ENCODE measurements around the gene GCN1.

Gene GCN1

DNA sequence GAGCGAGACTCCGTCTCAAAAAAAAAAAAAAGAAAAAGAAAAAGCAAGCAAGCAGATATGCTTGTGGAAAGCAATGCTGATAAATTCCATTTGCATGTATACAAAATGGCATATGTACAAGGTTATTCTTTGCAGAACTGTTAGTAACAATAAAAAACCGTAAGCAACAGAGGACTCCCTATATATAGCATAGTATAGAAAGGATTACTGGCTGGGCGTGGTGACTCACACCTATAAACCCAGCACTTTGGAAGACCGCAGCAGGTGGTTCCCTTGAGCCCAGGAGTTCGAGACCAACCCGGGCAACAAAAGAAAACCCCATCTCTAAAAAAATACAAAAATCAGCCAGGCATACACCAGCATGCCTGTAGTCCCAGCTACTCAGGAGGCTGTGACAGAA, 13.5 kb downstream of the GCN1 start:
- no peak for DNase-seq (ENCODE audit: low read depth in 3 of 3)

DNA sequence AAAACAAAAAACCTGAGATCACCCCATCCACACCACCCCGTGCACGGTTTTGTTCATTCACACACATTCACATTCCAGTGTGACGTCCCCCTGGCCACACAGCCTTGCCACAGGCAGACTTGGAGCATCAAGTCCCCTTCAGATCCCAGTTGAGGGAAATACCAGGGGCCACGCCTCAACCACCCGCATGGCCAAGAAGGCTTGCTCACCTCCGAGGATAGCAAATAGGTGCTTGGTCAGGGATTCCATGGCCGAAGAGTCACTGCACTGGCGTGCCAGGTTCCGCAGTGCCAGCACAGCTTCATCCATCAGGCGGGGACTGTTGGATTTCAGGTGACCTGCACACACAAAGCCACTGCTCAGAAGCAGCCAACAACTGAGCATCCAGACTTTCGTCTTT, 19.0 kb downstream of the GCN1 start:
- no peak for DNase-seq (ENCODE audit: low read depth in 3 of 3)

DNA sequence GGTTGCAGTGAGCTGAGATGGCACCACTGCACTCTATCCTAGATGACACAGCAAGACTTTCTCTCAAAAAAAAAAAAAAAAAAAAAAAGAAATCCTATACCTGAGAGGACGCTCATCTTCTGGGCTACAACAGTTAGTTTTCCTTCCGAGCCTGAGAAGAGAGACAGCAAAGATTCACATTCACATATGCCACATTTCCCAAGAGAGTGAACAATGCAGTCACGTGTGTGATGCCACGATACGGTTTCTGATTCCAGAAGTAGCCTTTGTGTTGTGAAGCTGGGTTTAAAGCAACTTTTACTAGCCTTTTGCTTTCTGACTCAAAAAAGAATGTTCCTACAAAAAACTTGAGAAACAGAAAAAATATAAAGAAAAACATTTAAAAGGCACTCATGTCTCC, 19.5 kb downstream of the GCN1 start:
- no peak for DNase-seq (ENCODE audit: low read depth in 3 of 3)

DNA sequence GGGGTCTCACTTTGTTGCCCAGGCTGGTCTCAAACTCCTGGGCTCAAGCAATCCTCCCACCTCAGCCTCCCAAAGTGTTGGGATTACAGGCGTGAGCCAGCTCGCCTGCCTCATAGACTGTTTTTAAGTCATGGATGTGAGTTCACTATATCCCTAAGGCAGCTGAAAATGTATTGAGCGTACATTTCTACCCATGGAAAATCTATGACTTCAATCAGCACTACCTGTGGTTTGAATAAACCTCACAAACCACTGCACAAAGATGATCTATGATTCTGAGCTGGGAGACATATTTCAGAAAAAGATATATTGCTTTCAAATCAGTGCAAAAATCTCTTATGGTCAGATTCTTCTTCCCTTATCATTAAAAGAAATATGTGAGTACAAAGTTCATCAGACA, 22.5 kb downstream of the GCN1 start:
- DNase-seq (ENCODE audit: low read depth in 3 of 3): no peak

DNA sequence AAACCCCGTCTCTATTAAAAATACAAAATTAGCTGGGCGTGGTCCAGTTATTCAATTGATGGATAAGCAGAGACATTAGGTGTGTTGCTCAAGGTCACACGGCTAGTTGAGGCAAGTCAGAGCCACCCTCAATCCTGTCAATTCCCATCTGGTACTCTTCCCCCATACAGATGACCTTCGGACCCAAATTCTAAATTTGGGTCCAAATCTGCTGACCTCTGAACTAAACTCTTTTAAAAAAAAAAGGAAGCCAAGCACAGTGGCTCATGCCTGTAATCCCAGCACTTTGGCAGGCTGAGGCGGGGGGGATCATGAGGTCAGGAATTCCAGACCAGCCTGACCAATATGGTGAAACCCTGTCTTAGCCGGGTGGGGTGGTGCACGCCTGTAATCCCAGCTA, 23.9 kb downstream of the GCN1 start:
- DNase-seq (ENCODE audit: low read depth in 3 of 3): no peak

DNA sequence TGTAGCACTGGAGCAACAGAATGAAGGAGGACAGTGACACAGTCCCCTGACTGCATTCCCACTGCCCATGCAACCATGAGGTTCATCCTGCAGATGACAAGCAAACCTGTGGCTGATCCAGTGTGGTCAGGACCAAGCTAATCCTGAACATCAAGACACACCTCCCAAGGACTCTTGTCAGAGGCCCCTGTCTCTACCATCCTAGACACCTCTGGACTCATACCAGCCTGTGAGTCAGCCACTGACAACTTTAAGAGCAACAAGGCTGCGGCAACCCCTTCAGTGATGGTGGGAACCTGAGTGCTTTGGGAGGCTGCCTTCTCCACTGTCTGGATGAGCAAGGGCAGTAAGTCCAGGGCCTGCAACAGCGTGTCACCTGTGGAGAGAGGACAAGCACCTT, 24.6 kb downstream of the GCN1 start:
- no peak for DNase-seq (ENCODE audit: low read depth in 3 of 3)

DNA sequence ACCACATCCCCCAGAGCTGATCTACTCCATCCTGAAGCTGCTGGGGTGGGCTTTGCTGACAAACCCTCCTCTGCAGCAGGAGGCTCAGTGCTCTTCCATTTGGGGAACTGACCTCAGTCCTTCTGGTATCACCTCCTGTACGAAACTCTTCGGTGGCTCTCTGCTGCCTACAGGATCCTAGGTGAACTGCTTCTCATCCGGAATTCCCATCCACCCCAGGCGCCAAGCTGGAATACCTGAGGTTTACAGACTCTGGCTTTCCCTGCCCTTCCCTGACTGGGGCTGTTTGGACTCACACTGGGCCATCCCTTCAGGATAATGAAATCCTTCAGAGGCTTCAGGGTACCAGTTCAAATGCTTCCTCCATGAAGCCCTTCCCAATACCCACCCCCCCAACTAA, 26.2 kb downstream of the GCN1 start:
- DNase-seq (ENCODE audit: low read depth in 3 of 3): no peak

DNA sequence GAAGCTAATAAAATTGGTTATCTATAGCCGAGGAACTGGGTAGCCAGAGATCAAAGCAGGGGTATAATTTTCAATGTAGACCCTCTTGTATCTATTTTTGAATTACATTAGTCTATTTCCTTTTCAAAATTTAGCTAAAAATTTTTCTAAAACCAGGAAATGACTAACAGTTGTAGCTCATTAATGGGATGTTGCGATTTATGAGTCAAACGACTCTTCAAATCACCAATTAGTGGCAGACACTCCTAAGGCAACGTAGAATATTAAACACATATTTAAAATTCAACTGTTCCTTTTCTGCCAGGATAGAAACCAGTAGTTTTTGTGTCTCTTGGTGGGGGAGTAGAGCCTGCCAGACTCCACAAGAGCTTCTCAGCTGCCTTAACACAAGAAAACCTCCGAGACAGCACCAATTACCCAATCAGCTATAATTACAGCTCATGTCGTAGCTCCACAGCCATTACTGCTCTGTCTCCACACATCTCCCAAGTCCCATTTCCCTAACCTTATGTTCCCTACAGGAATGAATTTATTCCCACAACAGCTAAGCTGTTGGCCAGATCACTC, 26.9 kb downstream of the GCN1 start:
- no peak for DNase-seq (ENCODE audit: low read depth in 3 of 3)

DNA sequence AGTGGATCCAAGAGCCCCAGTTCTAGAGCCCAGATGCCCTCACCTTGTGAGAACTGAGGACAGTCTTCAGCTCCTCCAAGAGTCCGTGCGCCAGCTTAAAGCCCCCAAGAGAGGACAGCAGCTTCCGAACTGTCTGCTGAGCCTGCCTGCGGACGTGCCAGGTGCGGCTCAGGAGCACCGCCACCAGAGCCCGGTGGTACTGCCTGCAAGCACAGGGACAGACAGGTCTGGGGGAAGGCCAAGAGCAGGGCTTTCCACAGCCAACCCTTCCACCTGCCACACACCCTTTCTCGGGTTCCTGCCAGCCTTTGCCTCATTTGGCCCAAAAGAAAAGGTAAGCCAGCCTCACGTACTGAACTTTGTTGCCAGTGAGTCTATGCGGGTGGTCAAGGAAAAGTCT, 30.2 kb downstream of the GCN1 start:
- no peak for DNase-seq (ENCODE audit: low read depth in 3 of 3)

DNA sequence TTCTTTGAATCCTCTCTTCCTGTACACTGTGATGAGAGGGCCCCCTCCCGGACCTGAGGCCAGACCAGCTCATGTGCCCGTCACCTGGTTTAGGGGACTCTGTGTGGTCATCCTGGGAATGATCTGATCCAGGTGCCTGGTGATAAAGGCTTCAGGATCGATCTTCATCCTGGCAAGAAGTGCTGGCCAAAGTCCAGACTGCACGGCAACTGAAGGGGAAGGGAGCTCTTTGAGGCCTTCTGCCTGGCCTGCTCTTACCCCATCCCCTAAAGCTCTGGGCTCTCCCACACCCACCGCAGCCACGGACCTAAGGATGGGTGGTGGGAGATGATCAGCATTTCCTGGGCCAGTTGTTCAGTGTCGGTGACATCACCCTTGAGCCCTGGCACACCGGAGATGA, 31.8 kb downstream of the GCN1 start:
- DNase-seq (ENCODE audit: low read depth in 3 of 3): no peak

DNA sequence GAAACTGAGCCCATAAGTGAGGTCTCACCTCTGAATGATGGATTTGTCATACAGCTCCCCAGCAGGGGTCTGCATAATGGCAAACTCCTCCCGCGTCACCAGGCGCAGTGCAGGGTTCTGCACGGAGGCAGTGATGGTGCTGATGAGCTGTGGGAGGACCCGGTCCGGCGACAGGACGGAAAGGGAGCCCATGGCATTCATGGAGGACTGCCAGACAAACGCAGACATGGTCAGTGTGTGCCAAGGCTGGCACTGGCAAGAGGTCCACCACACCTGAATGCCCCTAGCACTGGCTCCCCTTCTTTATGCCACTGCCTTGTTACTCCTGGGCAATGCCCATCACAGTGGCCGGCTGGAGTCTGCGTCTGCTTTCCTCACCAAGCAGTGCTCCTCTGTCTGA, 32.7 kb downstream of the GCN1 start:
- DNase-seq (ENCODE audit: low read depth in 3 of 3): no peak

DNA sequence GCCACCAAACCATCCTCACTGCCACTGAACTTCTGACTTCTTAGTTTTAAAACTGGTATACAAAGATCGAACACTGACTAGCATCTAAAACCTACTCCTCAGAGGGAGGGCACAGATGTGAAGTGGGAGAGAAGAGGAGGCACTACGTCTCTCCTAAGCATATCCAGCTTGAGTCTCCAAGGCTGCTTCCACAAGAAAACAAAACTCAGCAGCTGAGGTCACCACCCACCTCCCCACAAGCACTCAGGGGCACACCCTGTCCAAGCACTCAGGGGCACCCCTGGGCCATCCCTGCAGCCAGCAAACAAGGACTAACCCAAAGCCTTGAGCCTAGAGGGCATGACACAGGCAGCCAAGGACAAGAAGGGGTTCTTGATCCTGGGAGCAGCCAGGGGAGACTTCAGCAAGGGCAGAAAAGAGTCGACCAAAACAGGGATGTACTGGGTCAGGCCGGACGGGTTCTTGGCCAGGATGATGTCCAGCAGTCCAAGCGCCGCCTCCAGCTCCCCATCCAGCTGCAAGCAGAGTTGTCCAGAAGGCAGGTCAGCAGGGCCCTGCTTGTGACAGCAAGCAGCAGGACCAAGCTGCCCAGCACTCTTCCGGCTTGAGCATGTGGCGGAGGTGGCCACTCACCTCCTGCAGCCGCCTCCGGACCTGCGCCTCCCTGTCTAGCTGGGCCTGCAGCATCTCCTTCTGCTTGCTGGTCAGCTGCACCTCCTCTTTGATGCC, 34.8 kb downstream of the GCN1 start:
- DNase-seq (ENCODE audit: low read depth in 3 of 3): no peak

DNA sequence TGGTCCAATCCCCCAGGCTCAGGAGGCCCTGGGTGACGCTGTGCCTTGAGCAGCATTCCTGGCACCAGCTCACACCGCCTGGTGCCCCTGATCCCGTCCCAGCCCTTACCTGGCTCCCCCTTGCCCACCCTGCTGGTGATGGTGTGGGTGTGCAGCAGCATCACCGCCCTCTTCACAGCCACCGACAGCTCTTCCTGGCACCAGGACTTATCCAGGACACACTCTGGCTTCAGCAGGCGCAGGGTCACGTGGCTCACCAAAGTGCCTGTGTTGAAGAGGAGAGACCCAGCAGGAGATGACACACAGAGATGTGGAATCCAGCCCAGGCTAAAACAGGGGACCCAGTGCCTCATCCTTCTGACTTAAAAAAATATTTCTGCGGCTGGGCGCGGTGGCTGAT, 36.2 kb downstream of the GCN1 start:
- no peak for DNase-seq (ENCODE audit: low read depth in 3 of 3)

DNA sequence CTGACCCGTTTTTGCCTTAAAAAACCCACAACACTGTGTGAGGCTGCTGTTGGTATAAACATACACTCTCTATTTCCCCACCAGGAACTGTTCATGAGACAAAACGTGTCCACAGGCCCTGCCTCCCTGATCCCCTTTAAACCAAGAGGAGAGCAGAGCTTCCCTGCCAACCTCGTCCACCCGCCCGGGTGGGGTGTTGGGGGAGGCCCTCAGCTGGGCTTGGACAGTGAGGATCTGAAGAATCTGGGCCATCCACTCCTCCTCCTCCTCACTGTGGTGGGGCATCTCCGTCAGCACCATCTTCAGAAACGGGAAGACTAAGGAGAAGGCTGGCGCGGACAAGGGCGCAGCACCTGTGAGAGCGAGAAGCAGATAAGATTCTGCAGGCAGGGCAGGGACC, 36.8 kb downstream of the GCN1 start:
- DNase-seq (ENCODE audit: low read depth in 3 of 3): no peak

DNA sequence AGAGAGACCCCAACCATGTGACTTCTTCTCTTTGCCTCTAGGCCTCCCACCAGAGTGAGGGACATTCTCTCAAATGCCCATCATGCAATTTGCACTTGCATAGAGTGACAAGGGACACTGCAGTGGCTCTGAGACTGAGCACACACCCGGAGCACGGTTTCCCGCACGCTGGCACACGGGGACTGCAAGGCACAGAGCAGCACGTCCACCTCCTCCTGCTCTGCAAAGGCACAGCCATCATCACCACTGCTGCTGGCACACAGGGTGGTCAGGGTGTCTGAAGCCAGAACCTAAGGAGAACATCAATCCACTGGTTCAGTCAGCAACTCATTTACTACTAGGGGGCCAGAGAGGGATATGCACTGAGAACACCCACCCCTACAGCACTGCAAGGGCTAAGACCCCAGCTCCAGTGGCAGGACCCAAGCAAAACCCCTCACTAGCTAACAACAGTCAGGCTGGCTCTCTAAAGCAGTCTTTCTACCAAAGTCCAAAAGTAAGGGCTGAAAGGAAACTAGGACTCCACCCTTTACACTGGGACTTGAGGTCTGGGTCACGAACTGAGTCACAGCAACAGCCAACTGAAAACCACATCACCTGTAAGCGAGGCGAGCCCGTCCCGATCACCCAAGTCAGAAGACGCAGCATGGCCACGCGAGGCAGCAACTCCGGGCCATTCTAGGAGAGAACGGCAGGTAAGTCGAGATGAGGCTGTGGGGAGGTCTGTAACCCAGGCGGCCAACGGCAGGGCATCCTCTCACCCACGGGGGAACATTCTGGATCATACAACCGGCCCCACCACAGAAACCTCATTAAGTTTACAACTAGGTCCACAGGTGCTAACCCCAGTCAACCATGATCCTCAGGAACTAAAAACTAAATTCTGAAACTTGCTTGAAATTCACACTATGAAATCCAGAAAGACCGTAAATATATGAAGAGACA, 37.9 kb downstream of the GCN1 start:
- DNase-seq (ENCODE audit: low read depth in 3 of 3): no peak

DNA sequence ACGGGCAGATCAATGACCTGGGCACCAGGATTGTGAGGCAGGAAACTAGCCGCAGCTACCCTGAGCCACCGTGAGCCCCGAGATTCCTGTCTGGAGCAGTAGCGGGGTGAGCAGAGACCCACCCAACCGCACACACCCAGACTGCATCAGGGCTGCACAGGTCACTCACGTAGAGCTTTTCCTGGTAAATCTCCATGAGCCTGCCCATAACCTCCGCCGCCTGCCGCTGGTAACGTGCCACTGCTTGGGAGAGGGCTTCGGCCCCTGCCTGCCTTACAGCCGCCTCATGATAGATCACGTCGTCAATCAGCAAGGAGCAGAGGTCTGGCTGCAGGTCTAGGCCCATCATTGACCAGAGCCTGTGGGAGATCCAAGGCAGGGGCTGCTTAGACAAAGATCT, 39.4 kb downstream of the GCN1 start:
- DNase-seq (ENCODE audit: low read depth in 3 of 3): no peak

DNA sequence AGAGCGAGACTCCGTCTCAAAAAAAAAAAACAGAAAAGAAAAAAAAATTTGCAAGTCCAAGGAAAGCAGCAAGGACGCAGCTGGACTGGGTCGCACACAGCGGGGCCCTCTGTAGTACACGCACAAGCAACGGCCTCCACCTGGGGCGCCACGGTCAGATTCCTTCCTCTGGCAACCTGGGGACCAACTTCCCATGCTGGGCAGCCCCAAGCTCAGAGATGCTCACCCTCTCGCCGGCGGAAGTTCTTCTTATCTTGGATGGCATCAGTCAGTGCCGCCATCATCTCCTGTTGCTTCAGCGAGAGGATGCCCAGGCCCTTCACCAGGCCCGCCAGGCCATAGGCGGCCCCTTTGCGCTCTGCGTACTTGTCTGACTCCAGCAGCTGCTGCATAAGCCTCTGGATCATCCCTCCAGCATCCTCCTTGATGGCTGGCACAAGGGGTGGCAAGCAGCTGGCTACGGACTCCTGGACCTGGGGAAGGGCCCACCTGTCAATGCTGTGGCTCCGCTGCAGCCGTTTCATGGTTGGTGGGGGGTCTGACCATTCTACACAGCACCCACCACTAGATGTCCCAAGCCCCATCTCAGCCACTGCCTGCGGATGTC, 43.5 kb downstream of the GCN1 start:
- no peak for DNase-seq (ENCODE audit: low read depth in 3 of 3)

DNA sequence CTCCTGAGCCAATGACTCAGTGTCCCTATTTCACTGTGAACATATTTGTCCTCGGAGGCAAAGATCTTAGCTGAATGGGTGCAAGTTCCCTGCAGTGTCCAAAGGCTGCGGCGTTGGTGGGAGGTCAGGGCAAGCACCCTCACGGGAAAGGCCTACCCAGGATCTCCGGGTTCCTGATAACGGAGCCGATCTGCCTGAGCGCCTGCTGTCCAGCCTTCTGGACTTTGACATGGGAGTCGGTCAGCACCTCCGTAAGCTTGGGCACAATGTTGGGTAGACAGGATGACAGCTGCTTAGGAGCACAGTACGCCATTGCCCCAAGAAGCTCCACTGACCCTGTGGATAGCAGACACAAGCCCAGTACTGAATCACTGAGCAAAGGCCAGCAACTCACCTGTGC, 46.5 kb downstream of the GCN1 start:
- DNase-seq (ENCODE audit: low read depth in 3 of 3): no peak

DNA sequence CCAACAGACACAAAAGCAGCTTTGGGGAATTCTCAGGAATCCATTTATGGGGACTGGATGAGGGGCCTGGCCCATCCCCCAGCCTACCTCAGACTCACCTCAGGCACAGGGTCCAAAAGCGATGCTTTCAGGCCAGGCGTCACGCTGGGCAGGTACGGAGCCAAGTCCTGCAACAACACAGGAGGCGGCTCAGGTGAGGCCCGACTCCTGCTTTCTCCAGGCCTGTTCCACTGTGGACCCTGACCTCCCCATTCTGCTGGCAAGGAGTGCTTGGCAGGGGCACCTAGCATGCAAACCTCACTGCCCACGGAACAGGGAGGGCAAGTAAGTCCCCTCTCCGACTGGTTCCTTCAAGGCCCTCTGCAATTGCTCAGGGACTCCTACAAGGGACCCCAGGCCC, 49.4 kb downstream of the GCN1 start:
- no peak for DNase-seq (ENCODE audit: low read depth in 3 of 3)

DNA sequence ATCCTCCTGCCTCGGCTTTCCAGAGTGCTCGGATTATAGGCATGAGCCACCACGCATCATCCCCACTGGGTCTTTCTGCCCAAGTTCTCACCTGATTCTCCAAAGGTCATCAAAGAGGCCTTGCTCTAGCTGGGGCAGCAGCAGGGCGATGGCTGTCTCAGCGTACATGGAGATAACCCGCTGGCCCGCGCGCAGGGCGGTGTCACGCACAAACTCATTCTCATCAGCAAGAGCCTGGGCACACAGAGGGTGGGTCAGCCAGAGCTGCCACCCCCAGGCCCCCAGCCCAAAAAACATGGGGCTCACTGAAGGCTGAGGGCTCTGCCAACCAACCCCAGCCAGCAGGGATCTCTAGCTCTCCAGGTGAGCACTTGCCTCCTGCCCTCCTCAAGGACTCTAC, 50.3 kb downstream of the GCN1 start:
- no peak for DNase-seq (ENCODE audit: low read depth in 3 of 3)

DNA sequence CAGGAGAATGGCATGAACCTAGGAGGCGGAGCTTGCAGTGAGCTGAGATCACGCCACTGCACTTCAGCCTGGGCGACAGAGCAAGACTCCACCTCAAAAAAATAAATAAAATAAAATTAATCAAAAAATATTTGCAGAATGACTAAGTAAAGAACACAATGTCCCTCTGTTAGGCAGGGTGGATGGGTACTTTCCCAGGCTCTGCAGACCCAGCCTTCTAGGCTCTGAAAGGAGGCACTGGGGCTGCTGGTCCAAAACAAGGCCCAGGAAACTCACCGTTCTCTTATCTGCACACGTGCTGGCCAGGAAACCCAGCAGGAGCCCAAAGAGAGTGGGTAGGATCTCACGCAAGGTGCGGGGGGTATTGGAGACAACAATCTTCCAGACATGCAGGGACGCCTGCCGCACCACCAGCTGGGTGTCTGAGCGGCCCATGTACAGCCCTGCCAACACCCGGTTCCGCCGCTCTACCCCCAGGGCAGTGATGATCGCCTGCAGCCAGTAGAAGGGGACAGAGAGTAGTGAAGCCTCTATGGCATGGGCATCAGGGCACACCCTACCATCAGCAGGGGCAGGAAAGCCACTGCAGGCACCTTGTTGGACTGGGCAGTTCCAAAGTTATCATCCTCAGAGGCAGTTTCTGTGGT, 52.2 kb downstream of the GCN1 start:
- DNase-seq (ENCODE audit: low read depth in 3 of 3): no peak

DNA sequence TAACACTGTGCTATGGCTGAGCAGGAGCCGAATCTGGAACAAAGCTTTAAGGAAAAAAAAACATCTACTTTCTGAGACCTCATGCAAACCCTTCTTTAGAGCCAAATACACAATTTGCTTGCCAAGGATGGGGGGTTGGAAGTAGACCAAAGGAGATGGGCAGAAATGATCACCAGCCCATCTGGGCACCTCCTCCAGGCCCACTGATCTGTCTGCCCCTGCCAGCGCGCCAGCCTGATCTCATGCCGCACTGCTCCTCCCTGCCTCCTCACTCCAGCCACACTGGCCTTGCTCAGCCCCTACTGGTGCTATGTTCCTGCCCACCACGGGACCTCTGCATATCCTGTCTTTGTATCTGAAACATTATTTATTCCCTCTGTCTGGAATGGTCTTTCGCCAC, 53.2 kb downstream of the GCN1 start:
- no peak for DNase-seq (ENCODE audit: low read depth in 3 of 3)
